Smooth muscle cell of bladder (primary cell): ENCODE measurements around the gene KIF1B. TPM values are rescaled to one million over a fixed set of nuclear protein-coding genes. Genes with fewer than 3 reads are reported as not detected.

ENCODE experiments used
- total RNA-seq: library from RNA; depleted of rRNA; stranded (reverse); fragments of >200 nt; gene quantifications from 2 replicates; pipeline ENCODE4 v1.2.3, GENCODE V29; 2014

Gene KIF1B, protein sequence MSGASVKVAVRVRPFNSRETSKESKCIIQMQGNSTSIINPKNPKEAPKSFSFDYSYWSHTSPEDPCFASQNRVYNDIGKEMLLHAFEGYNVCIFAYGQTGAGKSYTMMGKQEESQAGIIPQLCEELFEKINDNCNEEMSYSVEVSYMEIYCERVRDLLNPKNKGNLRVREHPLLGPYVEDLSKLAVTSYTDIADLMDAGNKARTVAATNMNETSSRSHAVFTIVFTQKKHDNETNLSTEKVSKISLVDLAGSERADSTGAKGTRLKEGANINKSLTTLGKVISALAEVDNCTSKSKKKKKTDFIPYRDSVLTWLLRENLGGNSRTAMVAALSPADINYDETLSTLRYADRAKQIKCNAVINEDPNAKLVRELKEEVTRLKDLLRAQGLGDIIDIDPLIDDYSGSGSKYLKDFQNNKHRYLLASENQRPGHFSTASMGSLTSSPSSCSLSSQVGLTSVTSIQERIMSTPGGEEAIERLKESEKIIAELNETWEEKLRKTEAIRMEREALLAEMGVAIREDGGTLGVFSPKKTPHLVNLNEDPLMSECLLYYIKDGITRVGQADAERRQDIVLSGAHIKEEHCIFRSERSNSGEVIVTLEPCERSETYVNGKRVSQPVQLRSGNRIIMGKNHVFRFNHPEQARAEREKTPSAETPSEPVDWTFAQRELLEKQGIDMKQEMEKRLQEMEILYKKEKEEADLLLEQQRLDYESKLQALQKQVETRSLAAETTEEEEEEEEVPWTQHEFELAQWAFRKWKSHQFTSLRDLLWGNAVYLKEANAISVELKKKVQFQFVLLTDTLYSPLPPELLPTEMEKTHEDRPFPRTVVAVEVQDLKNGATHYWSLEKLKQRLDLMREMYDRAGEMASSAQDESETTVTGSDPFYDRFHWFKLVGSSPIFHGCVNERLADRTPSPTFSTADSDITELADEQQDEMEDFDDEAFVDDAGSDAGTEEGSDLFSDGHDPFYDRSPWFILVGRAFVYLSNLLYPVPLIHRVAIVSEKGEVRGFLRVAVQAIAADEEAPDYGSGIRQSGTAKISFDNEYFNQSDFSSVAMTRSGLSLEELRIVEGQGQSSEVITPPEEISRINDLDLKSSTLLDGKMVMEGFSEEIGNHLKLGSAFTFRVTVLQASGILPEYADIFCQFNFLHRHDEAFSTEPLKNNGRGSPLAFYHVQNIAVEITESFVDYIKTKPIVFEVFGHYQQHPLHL (N-terminal part only)
- total RNA-seq, result 17.9 and 20.1 TPM in 2 replicates

DNA sequence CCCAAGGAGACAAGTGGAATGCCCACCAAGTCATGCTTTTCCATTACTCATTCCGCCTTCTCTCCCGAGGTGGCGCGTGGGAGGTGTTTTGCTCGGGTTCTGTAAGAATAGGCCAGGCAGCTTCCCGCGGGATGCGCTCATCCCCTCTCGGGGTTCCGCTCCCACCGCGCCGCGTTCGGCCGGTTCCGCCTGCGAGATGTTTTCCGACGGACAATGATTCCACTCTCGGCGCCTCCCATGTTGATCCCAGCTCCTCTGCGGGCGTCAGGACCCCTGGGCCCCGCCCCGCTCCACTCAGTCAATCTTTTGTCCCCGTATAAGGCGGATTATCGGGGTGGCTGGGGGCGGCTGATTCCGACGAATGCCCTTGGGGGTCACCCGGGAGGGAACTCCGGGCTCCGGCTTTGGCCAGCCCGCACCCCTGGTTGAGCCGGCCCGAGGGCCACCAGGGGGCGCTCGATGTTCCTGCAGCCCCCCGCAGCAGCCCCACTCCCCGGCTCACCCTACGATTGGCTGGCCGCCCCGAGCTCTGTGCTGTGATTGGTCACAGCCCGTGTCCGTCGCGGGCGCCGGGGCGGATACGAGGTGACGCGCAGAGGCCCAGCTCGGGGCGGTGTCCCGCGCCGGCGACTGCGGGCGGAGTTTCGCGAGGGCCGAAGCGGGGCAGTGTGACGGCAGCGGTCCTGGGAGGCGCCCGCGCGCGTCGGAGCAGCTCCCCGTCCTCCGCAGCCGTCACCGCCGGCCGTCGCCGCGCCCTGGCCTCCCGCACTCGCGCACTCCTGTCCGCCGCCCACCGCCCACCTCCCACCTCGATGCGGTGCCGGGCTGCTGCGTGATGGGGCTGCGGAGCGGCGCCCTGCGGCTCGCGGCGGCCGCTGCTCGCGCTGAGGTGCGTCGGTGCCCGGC is at the start of gene KIF1B:
TSS of gene KIF1B (plus strand) at position 666 of the 906 bp plus-strand sequence. CDS start 21,759 bp downstream, outside the sequence.

DNA sequence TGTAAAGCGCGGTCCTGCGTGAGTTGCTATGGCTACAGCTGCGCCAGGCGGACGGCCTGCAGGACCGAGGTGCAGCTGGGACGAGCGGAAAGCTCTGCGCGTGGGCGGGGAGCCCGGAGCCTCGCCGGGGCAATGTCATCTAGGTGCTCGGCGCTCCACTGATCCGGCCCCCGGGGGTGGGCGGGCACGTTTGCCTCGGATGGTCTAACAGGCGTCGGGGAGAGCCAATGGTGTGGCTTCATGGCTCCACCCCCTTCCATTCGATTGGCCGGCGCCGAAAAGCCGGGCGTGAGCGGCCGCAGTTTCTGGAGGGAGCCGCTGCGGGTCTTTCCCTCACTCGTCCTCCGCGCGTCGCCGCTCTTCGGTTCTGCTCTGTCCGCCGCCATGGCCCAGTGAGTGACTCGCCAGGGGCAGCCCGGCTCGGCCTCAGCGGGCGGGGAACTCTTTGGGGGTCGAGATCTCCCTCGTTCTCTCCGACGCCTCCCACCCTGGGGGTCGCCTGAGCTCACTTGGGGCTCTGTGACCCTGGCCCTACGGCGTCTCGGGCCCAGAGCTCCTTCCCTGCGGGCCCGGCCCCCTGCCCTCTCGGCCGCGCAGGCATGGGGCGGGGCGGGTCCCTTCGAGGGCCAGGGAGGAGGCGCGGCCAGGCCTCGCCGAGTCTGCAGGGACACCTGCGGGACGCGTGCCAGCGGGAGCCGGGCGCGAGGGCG is 188.5 kb downstream of the KIF1B start, which contains the start of gene PGD:
TSS of gene PGD (plus strand) at position 331 of the 710 bp plus-strand sequence. CDS start at position 385, 54 bp downstream.

DNA sequence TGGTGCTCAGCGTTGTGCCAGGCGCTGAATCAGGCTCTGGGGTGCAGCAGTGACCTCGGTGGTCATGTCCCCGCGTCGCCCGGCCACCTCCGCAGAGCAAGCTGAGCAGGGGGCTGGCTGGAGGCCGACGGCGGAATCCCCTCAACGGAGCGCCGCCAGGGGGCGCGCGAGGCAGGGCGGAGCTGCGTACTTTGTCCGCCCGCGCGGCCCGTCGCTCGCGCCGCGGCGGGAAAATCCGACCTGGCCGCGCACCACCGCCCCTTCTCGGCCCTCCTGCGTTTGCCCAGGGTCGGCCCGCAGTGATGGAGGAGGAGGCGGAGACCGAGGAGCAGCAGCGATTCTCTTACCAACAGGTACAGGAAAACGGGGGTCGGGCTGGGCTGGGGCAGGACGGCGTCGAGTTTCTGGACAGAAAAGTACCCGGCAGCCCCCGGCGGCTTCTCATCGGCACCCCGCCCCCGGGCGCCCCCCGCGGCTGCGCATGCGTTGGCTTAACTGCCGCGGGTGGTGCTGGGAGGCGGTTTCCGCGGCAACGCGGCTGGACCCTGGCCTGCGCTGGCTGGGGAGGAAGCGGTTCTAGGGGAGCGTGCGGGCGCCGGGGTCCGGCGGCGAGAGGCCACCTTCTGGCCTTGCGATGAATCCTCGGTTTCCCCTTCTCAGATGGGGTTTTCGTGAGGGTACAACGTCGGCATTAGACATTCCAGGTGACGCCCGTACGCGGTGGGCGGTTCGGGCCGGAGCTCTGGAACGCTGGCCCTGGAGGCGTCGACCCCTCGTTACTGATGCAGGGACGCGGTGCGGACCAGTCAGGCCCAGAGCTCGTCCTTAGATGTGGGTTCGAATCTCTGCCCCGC is 220.1 kb downstream of the KIF1B start, which contains the start of gene CENPS:
TSS of gene CENPS (plus strand) at position 218 of the 854 bp plus-strand sequence. CDS start at position 303, 85 bp downstream.

Other genes with a start within 250 kb of the KIF1B start
- gene RBP7, start 213.3 kb upstream of the KIF1B start, total RNA-seq, result not detected in 2 replicates
- 20.8 and 26.8 TPM in 2 replicates for gene UBE4B, start 177.6 kb upstream of the KIF1B start, total RNA-seq
- 184 and 318 TPM in 2 replicates for gene PGD, start 188.5 kb downstream of the KIF1B start, total RNA-seq
- 11.2 and 15.2 TPM in 2 replicates for gene CENPS, start 219.9 kb downstream of the KIF1B start, total RNA-seq
- gene CORT, start 239.5 kb downstream of the KIF1B start, total RNA-seq, result 0.28 TPM in 2 replicates